H9 (cell line): Measurements from ENCODE around the gene POTEM. TPM values are rescaled to one million over a fixed set of nuclear protein-coding genes. Genes with fewer than 3 reads are reported as not detected.
"Not testable (repeated sequence)": the region's sequence is repeated elsewhere in the genome, so short reads cannot be mapped to it uniquely, and the experiment has no call there.

Experiments
- DNase-seq: peaks from one replicate; pipeline ENCODE4 v3.0.0-alpha.2; 2017
- H2AFZ ChIP-seq: one replicate; pipeline ENCODE4 v1.6.1; 2013; ENCODE audit warnings: mild to moderate bottlenecking, low read length, control low read depth, moderate library complexity
- H2AK5ac ChIP-seq: 2 replicates; pipeline ENCODE4 v1.6.1; 2013; ENCODE audit warnings: low read length, control low read depth, mixed read lengths; ENCODE audit not compliant: insufficient read length
- H2BK120ac ChIP-seq: one replicate; pipeline ENCODE4 v1.6.1; 2013; ENCODE audit warnings: low read depth, mild to moderate bottlenecking, low read length, control low read depth, inconsistent platforms; ENCODE audit not compliant: poor library complexity, severe bottlenecking
- H2BK12ac ChIP-seq: 2 replicates; pipeline ENCODE4 v1.6.1; 2013; ENCODE audit warnings: low read length, control low read depth, mixed read lengths, low read depth; ENCODE audit not compliant: insufficient read length
- H2BK15ac ChIP-seq: 2 replicates; pipeline ENCODE4 v1.6.1; 2013; ENCODE audit warnings: low read depth, low read length, control low read depth
- H2BK20ac ChIP-seq: one replicate; pipeline ENCODE4 v1.6.1; 2013; ENCODE audit warnings: low read depth, mild to moderate bottlenecking, low read length, control low read depth, inconsistent platforms; ENCODE audit not compliant: poor library complexity, severe bottlenecking
- H2BK5ac ChIP-seq: 2 replicates; pipeline ENCODE4 v1.6.1; 2013; ENCODE audit warnings: low read length, control low read depth, mixed read lengths; ENCODE audit not compliant: insufficient read length
- H3K14ac ChIP-seq: 2 replicates; pipeline ENCODE4 v1.6.1; 2013; ENCODE audit warnings: low read length, control low read depth; ENCODE audit not compliant: insufficient read depth
- H3K18ac ChIP-seq: 2 replicates; pipeline ENCODE4 v1.6.1; 2013; ENCODE audit warnings: low read depth, mild to moderate bottlenecking, mixed read lengths, low read length, control low read depth; ENCODE audit not compliant: insufficient read length
- H3K23ac ChIP-seq: 2 replicates; pipeline ENCODE4 v1.6.1; 2013; ENCODE audit warnings: low read length, control low read depth, mixed read lengths, low read depth; ENCODE audit not compliant: insufficient read length
- H3K23me2 ChIP-seq: 2 replicates; pipeline ENCODE4 v1.6.1; 2013; ENCODE audit warnings: low read depth, mild to moderate bottlenecking, mixed read lengths, low read length, control low read depth; ENCODE audit not compliant: insufficient read length, poor library complexity, severe bottlenecking
- H3K27ac ChIP-seq: 2 replicates; pipeline ENCODE4 v1.5.1; 2013; ENCODE audit warnings: low read length, control low read depth, mixed read lengths, low read depth; ENCODE audit not compliant: insufficient read length
- H3K27me3 ChIP-seq: 2 replicates; pipeline ENCODE4 v1.6.1; 2013; ENCODE audit warnings: low read length, control low read depth, inconsistent platforms; ENCODE audit not compliant: insufficient read depth
- H3K4ac ChIP-seq: 2 replicates; pipeline ENCODE4 v1.6.1; 2013; ENCODE audit warnings: low read depth, mild to moderate bottlenecking, control low read depth, inconsistent platforms, low read length, moderate library complexity
- H3K4me1 ChIP-seq: 2 replicates; pipeline ENCODE4 v1.6.1; 2013; ENCODE audit warnings: low read length, control low read depth, inconsistent platforms; ENCODE audit not compliant: insufficient read depth
- H3K4me2 ChIP-seq: 2 replicates; pipeline ENCODE4 v1.6.1; 2013; ENCODE audit warnings: low read length, control low read depth, mixed read lengths; ENCODE audit not compliant: insufficient read length, insufficient read depth
- H3K56ac ChIP-seq: 2 replicates; pipeline ENCODE4 v1.6.1; 2013; ENCODE audit warnings: low read depth, mild to moderate bottlenecking, mixed read lengths, low read length, control low read depth; ENCODE audit not compliant: insufficient read length
- H3K79me1 ChIP-seq: 2 replicates; pipeline ENCODE4 v1.6.1; 2013; ENCODE audit warnings: low read depth, mild to moderate bottlenecking, moderate library complexity, low read length, control low read depth, inconsistent platforms; ENCODE audit not compliant: insufficient read depth, poor library complexity, severe bottlenecking
- H3K79me2 ChIP-seq: 2 replicates; pipeline ENCODE4 v1.6.1; 2013; ENCODE audit warnings: low read length, control low read depth, inconsistent platforms; ENCODE audit not compliant: insufficient read depth
- H3K9ac ChIP-seq: 2 replicates; pipeline ENCODE4 v1.6.1; 2013; ENCODE audit warnings: low read length, control low read depth, mixed read lengths; ENCODE audit not compliant: insufficient read length; ENCODE audit errors: extremely low read depth
- H3K9me3 ChIP-seq: one replicate; pipeline ENCODE4 v1.6.1; 2013; ENCODE audit warnings: low read depth, low read length, inconsistent platforms; ENCODE audit not compliant: control insufficient read depth
- H3T11ph ChIP-seq: one replicate; pipeline ENCODE4 v1.6.1; 2013; ENCODE audit warnings: mild to moderate bottlenecking, low read length, control low read depth, inconsistent platforms
- H4K20me1 ChIP-seq: one replicate; pipeline ENCODE4 v1.6.1; 2013; ENCODE audit not compliant: control insufficient read depth, insufficient read length, insufficient read depth
- H4K5ac ChIP-seq: 2 replicates; pipeline ENCODE4 v1.6.1; 2013; ENCODE audit warnings: low read depth, mild to moderate bottlenecking, mixed read lengths, low read length, control low read depth; ENCODE audit not compliant: insufficient read length
- H4K8ac ChIP-seq: replicated peaks from 2 replicates; pipeline ENCODE4 v1.6.1; 2013; ENCODE audit warnings: low read length, control low read depth, mixed read lengths, low read depth; ENCODE audit not compliant: insufficient read length
- H4K91ac ChIP-seq: 2 replicates; pipeline ENCODE4 v1.6.1; 2013; ENCODE audit warnings: low read depth, mild to moderate bottlenecking, moderate library complexity, mixed read lengths, low read length, control low read depth; ENCODE audit not compliant: insufficient read length
- H3K27ac Mint-ChIP-seq, 3 experiments: 2 replicates in 2 of 3; 3 replicates in 1 of 3; pipeline ENCODE4 v1.8.0; 2020 to 2021; ENCODE audit warnings: mixed read lengths in 3 of 3, mild to moderate bottlenecking in 1 of 3, moderate library complexity in 1 of 3
- H3K27me3 Mint-ChIP-seq: 2 replicates; pipeline ENCODE4 v1.8.0; 2021; ENCODE audit warnings: low read depth, mild to moderate bottlenecking, moderate library complexity, mixed read lengths
- H3K36me3 Mint-ChIP-seq, 3 experiments: 2 replicates in 2 of 3; 3 replicates in 1 of 3; pipeline ENCODE4 v1.8.0; 2020 to 2021; ENCODE audit warnings: low read depth in 3 of 3, mixed read lengths in 3 of 3; ENCODE audit not compliant: insufficient read depth in 1 of 3
- H3K4me1 Mint-ChIP-seq, 2 experiments: 2 replicates each; pipeline ENCODE4 v1.8.0; 2020; ENCODE audit warnings: mixed read lengths in 2 of 2
- H3K4me3 Mint-ChIP-seq, 2 experiments: 2 replicates in 1 of 2; 3 replicates in 1 of 2; pipeline ENCODE4 v1.8.0; 2020 to 2021; ENCODE audit warnings: mild to moderate bottlenecking in 2 of 2, mixed read lengths in 2 of 2, moderate library complexity in 1 of 2
- H3K9me3 Mint-ChIP-seq, 2 experiments: 2 replicates in 1 of 2; 3 replicates in 1 of 2; pipeline ENCODE4 v1.8.0; 2020; ENCODE audit warnings: mild to moderate bottlenecking in 2 of 2, mixed read lengths in 2 of 2, moderate library complexity in 1 of 2
- WGBS: extraction: QIAGEN DNeasy Blood & Tissue Kit; methylation state at CpG from one replicate; pipeline ENCODE4 v1.1.7; 2013; ENCODE audit warnings: missing lambda C conversion rate, low lambda C conversion rate, mixed read lengths; ENCODE audit not compliant: insufficient read length; ENCODE audit errors: extremely low coverage; 5-methylcytosine and 5-hydroxymethylcytosine counted together
- total RNA-seq: library from RNA; stranded (reverse); gene quantifications from 2 replicates; pipeline ENCODE4 v1.2.1, GENCODE V29; 2021

The POTEM gene
- total RNA-seq, 1 experiment from 2014 or later = not detected

DNA sequence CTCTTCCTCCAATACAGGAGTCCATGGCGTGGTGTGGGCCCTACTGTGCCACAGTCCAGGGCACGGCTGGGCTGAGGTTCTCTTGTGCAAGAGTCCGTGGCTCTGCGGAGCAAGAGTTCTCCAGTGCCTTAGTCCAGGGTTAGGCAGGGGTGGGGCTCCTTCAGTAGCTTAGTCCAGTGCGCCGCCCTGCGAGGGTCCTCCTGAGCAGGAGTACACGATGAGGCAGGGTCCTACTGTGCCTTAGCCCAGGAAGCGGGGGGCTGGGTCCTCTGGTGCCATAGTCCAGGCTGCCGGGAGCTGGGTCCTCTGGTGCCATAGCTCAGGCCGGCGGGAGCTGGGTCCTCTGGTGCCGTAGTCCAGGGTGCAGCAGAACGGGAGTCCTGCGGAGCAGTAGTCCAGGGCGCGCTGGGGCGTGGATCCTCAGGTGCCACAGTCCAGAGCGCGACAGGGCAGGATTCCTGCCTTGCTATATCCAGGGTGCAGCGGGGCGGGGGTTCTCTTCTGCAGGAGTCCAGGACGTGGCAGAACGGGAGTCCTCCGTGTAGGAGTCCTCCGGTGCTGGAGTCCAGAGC is 69.7 kb downstream of the POTEM start:
- H2BK15ac ChIP-seq, H3K4me2 ChIP-seq, H3K9me3 Mint-ChIP-seq, DNase-seq, H4K5ac ChIP-seq, H3K79me2 ChIP-seq, H2BK120ac ChIP-seq, H3K23ac ChIP-seq, H3K4me1 ChIP-seq, H3T11ph ChIP-seq, H3K27ac Mint-ChIP-seq, H3K23me2 ChIP-seq, H2AK5ac ChIP-seq, H3K4me1 Mint-ChIP-seq, H3K9me3 ChIP-seq, H3K9ac ChIP-seq, H3K56ac ChIP-seq, H4K91ac ChIP-seq, H4K20me1 ChIP-seq, H3K36me3 Mint-ChIP-seq, H3K79me1 ChIP-seq, H2BK12ac ChIP-seq, H3K18ac ChIP-seq, H2BK20ac ChIP-seq, H3K27ac ChIP-seq, H3K27me3 ChIP-seq, H2BK5ac ChIP-seq, H3K4ac ChIP-seq, H2AFZ ChIP-seq, H3K27me3 Mint-ChIP-seq, H4K8ac ChIP-seq, H3K4me3 Mint-ChIP-seq, H3K14ac ChIP-seq: not testable (repeated sequence)
- WGBS = no CpG with 5 or more reads among the region's 26 CpGs

DNA sequence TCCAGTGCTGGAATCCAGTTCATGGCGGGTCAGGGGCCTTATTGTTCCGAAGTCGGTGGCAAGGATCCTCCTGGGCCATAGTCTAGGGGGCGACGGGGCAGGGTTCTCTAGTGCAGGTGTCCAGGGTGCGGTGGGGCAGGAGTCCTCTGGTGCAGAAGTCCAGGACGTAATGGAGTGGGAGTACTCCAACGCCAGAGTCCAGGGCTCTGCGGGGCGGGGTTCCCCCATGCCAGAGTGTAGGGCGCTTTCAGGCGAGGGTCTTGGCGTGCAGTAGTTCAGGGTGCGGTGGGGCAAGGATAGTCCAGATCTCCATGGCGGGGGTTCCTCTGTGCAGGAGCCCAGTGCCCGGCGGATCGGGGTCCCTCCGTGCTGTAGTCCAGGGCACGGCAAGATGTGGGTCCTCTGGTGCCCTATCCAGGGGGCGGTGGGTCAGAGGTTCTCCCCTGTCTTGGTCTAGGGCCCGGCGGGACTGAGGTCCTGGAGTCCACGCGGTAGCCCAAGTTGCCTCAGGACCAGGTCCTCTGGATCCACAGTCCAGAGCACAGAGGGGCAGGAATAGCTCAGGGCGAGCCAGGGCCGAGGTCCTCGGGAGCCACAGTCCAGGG is 70.9 kb downstream of the POTEM start:
- not testable (repeated sequence) for H3K27ac ChIP-seq
- no CpG with 5 or more reads among the region's 28 CpGs for WGBS

More for the DNA sequence above, 70.9 kb downstream of the POTEM start:
- not testable (repeated sequence) for H3K27me3 Mint-ChIP-seq, H2BK12ac ChIP-seq, H3K27me3 ChIP-seq, H4K20me1 ChIP-seq, H3K27ac Mint-ChIP-seq, H3K4me2 ChIP-seq, H3K23me2 ChIP-seq, H3K79me2 ChIP-seq, H3K9me3 Mint-ChIP-seq, H3K23ac ChIP-seq, H3K4me1 ChIP-seq, H2AK5ac ChIP-seq, H2AFZ ChIP-seq, H2BK15ac ChIP-seq, H3K9me3 ChIP-seq, H3K18ac ChIP-seq, DNase-seq, H3K4me1 Mint-ChIP-seq, H2BK20ac ChIP-seq, H3K14ac ChIP-seq, H2BK5ac ChIP-seq, H3K4me3 Mint-ChIP-seq, H2BK120ac ChIP-seq, H4K91ac ChIP-seq, H3K9ac ChIP-seq, H3T11ph ChIP-seq, H4K5ac ChIP-seq, H3K56ac ChIP-seq, H3K4ac ChIP-seq, H3K79me1 ChIP-seq, H4K8ac ChIP-seq, H3K36me3 Mint-ChIP-seq
